ENCODE measurements around the gene CORO1A. TPM values are rescaled to one million over a fixed set of nuclear protein-coding genes. Genes with fewer than 3 reads are reported as not detected.

Gene CORO1A
- total RNA-seq, 1 donor from 2014 or later = 24.9 TPM

DNA sequence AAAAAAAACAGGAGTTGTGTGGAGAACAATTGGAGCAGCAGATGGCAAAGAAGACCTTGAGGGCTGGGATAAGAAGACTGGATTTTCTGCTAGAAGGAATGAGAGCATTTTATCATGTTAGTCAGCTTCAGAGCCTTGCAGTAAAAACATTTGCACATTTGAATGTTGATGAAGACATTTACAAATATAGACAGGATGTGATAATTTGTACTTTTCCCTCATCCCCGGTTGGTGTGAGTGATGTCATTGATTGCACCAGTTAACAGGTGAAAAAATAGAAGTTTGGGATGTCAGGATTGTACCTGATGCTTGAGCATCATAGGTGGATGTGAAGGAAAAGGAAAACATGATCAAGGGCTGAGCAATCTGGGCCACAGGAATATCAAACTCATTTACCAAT lies 37.7 kb upstream of the CORO1A start:
- no peaks in the 10 kb centered on the region for H3K9me3 Mint-ChIP-seq (ENCODE audit: unreplicated experiment)
- no peaks in the 10 kb centered on the region for H3K36me3 Mint-ChIP-seq (ENCODE audit: low read depth, unreplicated experiment)
- no peak for DNase-seq (ENCODE audit: low spot score)
- TF ChIP-seq, protein P1, sequence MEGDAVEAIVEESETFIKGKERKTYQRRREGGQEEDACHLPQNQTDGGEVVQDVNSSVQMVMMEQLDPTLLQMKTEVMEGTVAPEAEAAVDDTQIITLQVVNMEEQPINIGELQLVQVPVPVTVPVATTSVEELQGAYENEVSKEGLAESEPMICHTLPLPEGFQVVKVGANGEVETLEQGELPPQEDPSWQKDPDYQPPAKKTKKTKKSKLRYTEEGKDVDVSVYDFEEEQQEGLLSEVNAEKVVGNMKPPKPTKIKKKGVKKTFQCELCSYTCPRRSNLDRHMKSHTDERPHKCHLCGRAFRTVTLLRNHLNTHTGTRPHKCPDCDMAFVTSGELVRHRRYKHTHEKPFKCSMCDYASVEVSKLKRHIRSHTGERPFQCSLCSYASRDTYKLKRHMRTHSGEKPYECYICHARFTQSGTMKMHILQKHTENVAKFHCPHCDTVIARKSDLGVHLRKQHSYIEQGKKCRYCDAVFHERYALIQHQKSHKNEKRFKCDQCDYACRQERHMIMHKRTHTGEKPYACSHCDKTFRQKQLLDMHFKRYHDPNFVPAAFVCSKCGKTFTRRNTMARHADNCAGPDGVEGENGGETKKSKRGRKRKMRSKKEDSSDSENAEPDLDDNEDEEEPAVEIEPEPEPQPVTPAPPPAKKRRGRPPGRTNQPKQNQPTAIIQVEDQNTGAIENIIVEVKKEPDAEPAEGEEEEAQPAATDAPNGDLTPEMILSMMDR (IDR thresholded peaks at IDR 0.05; ENCODE audit: unreplicated experiment) = no peak
- no peaks in the 10 kb centered on the region for H3K4me1 Mint-ChIP-seq (ENCODE audit: unreplicated experiment)
- no peak overlapping the region for H3K4me3 Mint-ChIP-seq (ENCODE audit: unreplicated experiment)
- no peaks in the 10 kb centered on the region for H3K27me3 Mint-ChIP-seq (ENCODE audit: unreplicated experiment)
- H3K27ac Mint-ChIP-seq (ENCODE audit: unreplicated experiment) = no peak overlapping the region

DNA sequence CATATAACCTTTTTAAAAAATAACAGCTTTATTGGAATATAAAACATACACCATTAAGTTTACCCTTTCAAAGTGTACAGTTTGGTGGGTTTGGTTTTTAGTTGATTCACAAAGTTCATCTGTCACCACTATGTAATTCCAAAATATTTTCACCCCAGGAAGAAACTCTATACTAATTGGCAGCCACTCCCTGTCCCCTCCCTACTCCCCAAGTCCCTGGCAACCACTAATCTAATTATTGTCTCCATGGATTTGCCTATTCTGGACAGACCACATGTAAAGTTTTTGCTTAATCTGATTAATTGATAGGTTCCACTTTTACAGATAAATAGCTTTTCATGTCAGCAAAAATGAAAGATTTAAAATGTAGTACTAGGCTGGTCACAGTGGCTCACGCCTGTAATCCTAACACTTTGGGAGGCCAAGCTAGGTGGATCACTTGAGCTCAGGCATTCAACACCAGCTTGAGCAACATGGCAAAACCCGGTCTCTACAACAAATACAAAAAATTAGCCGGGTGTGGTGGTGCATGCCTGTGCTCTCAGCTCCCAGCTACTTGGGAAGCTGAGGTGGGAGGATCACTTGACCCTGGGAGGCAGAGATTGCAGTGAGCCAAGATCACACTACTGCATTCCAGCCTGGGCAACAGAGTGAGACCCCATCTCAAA lies 35.4 kb upstream of the CORO1A start:
- H3K9me3 Mint-ChIP-seq (ENCODE audit: unreplicated experiment) = no peaks in the 10 kb centered on the region
- H3K36me3 Mint-ChIP-seq (ENCODE audit: low read depth, unreplicated experiment) = no peaks in the 10 kb centered on the region
- TF ChIP-seq, protein P1 (IDR thresholded peaks at IDR 0.05; ENCODE audit: unreplicated experiment) = no peak
- no peak overlapping the region for H3K4me3 Mint-ChIP-seq (ENCODE audit: unreplicated experiment)
- H3K27ac Mint-ChIP-seq (ENCODE audit: unreplicated experiment) = no peak overlapping the region
- H3K27me3 Mint-ChIP-seq (ENCODE audit: unreplicated experiment) = no peaks in the 10 kb centered on the region
- no peaks in the 10 kb centered on the region for H3K4me1 Mint-ChIP-seq (ENCODE audit: unreplicated experiment)
- no peak for DNase-seq (ENCODE audit: low spot score)

DNA sequence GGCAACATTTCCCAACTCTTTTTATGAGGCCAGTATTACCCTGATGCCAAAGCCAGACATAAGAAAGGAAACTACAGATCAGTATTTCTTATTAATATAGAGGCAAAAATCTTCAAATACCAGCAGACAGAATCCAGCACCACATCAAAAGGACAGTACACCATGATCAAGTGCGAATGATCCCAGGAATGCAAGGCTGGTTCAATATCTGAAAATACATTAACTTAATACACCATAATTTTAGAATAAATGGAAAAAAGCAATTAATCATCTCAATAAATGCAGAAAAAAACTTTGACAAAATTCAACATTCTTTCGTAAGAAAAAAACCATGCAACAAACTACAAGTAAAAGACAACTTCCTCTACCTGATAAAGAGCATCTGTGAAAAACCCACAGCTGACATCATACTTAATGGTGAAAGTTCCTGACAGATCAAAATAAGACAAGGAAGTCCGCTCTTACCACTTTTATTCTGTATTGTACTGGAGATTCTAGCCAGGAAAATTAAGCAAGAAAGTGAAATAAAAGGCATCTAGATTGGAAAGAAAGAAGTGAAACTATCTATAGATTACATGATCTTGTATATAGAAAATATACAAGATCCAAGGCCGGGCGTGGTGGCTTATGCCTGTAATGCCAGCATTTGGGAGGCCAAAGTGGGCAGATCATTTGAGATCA lies 34.0 kb upstream of the CORO1A start:
- H3K27ac Mint-ChIP-seq (ENCODE audit: unreplicated experiment) = no peak overlapping the region
- H3K27me3 Mint-ChIP-seq (ENCODE audit: unreplicated experiment) = no peaks in the 10 kb centered on the region
- no peaks in the 10 kb centered on the region for H3K9me3 Mint-ChIP-seq (ENCODE audit: unreplicated experiment)
- H3K36me3 Mint-ChIP-seq (ENCODE audit: low read depth, unreplicated experiment) = no peaks in the 10 kb centered on the region
- no peak overlapping the region for H3K4me3 Mint-ChIP-seq (ENCODE audit: unreplicated experiment)
- H3K4me1 Mint-ChIP-seq (ENCODE audit: unreplicated experiment) = no peaks in the 10 kb centered on the region
- TF ChIP-seq, protein P1 (IDR thresholded peaks at IDR 0.05; ENCODE audit: unreplicated experiment) = no peak
- DNase-seq (ENCODE audit: low spot score) = no peak

DNA sequence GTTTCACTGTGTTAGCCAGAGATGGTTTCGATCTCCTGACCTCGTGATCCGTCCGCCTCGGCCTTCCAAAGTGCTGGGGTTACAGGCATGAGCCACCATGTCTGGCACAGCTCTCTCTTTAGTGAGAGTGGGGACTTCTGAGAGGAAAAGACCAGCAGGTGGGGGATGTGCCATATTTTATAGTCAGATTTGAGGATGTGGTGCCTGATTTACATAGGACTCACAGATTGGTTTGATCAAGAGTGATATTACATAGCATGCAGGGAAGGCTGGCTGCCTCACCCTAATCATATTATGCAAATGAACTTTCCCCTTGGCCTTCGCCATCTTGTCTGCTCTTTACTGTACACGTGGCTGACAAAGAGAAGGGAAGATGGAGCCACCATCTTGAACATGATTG lies 32.3 kb upstream of the CORO1A start:
- H3K9me3 Mint-ChIP-seq (ENCODE audit: unreplicated experiment) = no peaks in the 10 kb centered on the region
- H3K4me3 Mint-ChIP-seq (ENCODE audit: unreplicated experiment) = no peak overlapping the region
- DNase-seq (ENCODE audit: low spot score) = no peak
- TF ChIP-seq, protein P1 (IDR thresholded peaks at IDR 0.05; ENCODE audit: unreplicated experiment) = no peak
- no peaks in the 10 kb centered on the region for H3K36me3 Mint-ChIP-seq (ENCODE audit: low read depth, unreplicated experiment)
- no peaks in the 10 kb centered on the region for H3K4me1 Mint-ChIP-seq (ENCODE audit: unreplicated experiment)
- no peaks in the 10 kb centered on the region for H3K27me3 Mint-ChIP-seq (ENCODE audit: unreplicated experiment)
- no peak overlapping the region for H3K27ac Mint-ChIP-seq (ENCODE audit: unreplicated experiment)

DNA sequence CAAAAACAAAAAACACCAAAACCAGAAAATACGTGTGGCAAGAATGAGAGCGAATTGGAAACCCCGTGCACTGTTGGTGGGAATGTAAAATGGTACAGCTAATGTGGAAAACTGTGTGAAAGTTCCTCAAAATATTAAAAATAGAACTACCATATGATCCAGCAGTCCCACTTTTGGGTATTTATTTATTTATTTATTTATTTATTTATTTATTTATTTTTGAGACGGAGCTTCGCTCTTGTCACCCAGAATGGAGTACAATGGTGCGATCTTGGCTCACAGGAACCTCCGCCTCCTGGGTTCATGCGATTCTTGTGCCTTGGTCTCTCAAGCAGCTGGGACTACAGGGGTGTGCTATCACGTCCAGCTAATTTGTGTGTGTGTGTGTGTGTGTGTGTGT lies 30.9 kb upstream of the CORO1A start:
- Mint-ChIP-seq H3K4me3 (ENCODE audit: unreplicated experiment) (no peak overlapping the region), H3K9me3 (ENCODE audit: unreplicated experiment) (no peaks in the 10 kb centered on the region), H3K4me1 (ENCODE audit: unreplicated experiment) (no peaks in the 10 kb centered on the region), H3K27me3 (ENCODE audit: unreplicated experiment) (no peaks in the 10 kb centered on the region), H3K36me3 (ENCODE audit: low read depth, unreplicated experiment) (no peaks in the 10 kb centered on the region), H3K27ac (ENCODE audit: unreplicated experiment) (no peak overlapping the region)
- DNase-seq (ENCODE audit: low spot score) = no peak
- TF ChIP-seq, protein P1 (IDR thresholded peaks at IDR 0.05; ENCODE audit: unreplicated experiment) = no peak
